Gastrocnemius medialis (tissue), 4 donors: Measurements from ENCODE around the gene ZNF592.

Experiments used
- CTCF ChIP-seq, 5 experiments: fragments of 450-650 bp in 3 of 5; fragments of 200-600 bp in 2 of 5; sonication (generic) in 2 of 5; IDR thresholded peaks in 4 of 5; conservative IDR thresholded peaks in 1 of 5; 1 replicate in 4 of 5; 2 replicates in 1 of 5; pipeline ENCODE4 v1.5.1; 2016 to 2019; ENCODE audit warnings: antibody characterized with exemption in 5 of 5, mild to moderate bottlenecking in 3 of 5, moderate library complexity in 3 of 5
- POLR2A ChIP-seq, 2 donors: fragments of 450-650 bp; IDR thresholded peaks; one replicate each; pipeline ENCODE4 v1.6.1; 2017; ENCODE audit warnings: antibody characterized with exemption in 2 of 2, mild to moderate bottlenecking in 2 of 2, moderate library complexity in 2 of 2

- no peak for TF ChIP-seq CTCF (IDR thresholded peaks at IDR 0.05 in 4 of 5, conservative IDR thresholded peaks at IDR 0.05 in 1 of 5)
- TF ChIP-seq POLR2A (IDR thresholded peaks at IDR 0.05): no peak
Observed at GRCh38 chr15:84813435-84813834, 65.0 kb downstream of the ZNF592 start.
